ENCODE data around the gene FBRS.
"Not testable (repeated sequence)": the region's sequence is repeated elsewhere in the genome, so short reads cannot be mapped to it uniquely, and the experiment has no call there.

The FBRS gene

GRCh38 chr16:30700491-30700890, 42.3 kb downstream of the FBRS start:
- DNase-seq, result no peak

GRCh38 chr16:30700971-30701370, 42.7 kb downstream of the FBRS start:
- DNase-seq, result no peak

- not testable (repeated sequence) for DNase-seq
Measured at GRCh38 chr16:30703071-30703470, 44.8 kb downstream of the FBRS start.

- DNase-seq, result no peak
Measured at GRCh38 chr16:30703971-30704370, 45.7 kb downstream of the FBRS start.

- no peak for DNase-seq
Measured at GRCh38 chr16:30706046-30706445, 47.8 kb downstream of the FBRS start.

- no peak for DNase-seq
Measured at GRCh38 chr16:30710971-30711370, 52.7 kb downstream of the FBRS start.

- DNase-seq, result no peak
Measured at GRCh38 chr16:30711712-30712111, 53.5 kb downstream of the FBRS start.

- DNase-seq, result no peak
Measured at GRCh38 chr16:30715750-30716445, 57.7 kb downstream of the FBRS start.

- DNase-seq, result no peak
Measured at GRCh38 chr16:30720086-30720485, 61.9 kb downstream of the FBRS start.

Data from NCI-H2081 (cell line).